ENCODE results near the gene NFIA.

The NFIA gene

DNA sequence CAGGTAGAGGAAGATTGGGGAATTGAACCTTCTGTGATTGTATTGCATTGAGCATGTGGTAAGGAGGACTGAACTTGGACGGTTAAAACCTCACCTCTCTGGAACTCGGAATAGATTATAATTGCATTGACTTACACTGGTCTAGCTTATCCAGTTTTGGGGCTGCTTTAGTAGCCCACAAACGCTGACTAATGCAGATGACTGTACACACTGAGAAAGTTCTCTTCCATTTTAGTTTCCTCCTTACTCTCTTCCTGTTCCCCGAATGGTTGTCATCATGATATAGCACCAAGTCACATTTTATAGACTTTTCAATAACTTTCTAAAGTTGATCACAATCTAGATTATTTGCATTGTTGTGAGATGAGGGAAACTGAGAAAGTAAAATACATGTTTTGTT is 78.2 kb downstream of the NFIA start:
- DNase-seq: no peak

- no peak for DNase-seq
These were observed 80.3 kb downstream of the NFIA start for GRCh38 chr1:61162520-61163258.

GRCh38 chr1:61163355-61163754 is 81.0 kb downstream of the NFIA start:
- DNase-seq: no peak

GRCh38 chr1:61165402-61165801 is 83.0 kb downstream of the NFIA start:
- no peak for DNase-seq

- DNase-seq: no peak
These were observed 84.9 kb downstream of the NFIA start for GRCh38 chr1:61167309-61167708.

DNA sequence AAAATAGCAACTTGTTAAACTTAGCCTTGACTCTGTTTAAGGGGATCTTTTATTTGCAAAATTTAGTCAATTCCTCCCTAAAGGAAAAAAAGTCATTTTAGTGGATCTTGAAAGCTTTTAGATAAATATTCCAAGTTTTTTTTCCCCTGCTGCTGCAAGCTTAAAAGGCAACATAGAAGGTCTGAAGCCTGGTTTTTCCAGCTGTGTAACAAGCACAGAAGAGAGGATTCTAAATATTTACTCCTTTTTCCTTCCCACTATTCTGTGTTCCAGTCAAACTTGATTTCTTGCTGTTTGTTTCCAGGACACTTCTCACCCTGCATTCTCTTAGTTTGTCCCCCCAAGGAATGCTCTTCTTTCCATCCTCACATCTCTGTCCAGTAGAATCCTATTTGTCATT is 86.7 kb downstream of the NFIA start:
- DNase-seq: no peak

- no peak for DNase-seq
These were observed 87.3 kb downstream of the NFIA start for GRCh38 chr1:61169634-61170033.

DNA sequence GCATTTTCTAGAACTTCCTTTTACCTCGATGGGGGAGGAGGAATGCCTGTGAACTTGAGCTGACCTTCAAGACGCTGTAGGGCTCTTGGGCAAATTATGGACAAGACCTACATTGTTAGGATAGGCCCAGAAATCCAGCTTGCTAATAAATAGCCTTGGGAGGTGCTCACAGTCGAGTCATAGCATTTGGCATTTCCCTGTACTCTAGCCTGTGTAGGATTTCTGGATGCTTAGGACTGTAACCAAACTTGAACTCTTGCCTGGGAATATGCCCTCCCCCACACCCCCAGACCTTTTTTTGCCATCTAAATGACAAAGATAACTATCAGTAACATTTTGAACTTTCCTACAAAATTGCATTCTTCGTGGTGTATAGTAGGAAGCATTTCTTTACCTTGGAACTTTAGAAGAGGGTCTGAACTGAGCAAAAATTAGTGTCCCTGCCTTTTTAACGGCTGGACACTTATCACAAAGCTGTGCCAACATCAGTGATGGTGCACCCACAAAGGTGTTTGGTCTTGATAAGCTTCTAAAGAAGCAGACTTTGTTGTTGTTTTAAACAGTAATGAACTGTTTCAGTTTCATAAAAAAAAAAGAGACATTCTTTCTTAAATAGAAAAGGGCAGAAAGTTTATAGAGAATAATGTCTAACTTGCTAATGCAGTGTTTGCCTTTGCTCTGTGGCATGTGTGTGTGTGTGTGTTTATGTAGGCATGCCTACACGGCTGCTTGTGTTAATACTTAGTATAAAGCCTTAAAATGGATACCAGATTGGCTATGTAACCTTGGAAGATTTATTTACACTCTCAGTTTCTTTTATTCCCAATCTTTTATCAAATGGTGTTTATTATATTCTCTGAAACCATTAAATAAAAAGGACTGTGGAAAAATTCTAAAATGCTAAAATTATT is 88.2 kb downstream of the NFIA start:
- DNase-seq: no peak

DNA sequence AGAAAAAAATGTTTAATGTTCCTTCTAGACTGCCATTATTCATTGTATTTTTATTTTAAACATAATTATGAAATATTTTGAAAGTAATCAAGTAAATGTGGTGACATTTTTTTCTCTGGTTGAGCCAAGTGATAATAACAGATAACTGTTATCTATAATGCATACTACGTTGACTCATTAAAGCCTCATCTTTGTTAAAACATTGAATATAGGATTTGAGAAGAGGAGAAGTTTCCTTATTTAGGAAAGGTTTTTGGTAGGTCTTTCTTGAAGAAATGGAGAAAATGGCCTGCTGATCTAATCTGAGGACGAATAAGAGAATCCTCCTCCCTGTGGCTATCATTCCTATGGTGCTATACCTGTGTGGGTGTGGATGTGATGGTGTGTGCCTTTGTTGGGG is 89.0 kb downstream of the NFIA start:
- no peak for DNase-seq

- DNase-seq: no peak
These were observed 89.6 kb downstream of the NFIA start for GRCh38 chr1:61171974-61172373.

DNA sequence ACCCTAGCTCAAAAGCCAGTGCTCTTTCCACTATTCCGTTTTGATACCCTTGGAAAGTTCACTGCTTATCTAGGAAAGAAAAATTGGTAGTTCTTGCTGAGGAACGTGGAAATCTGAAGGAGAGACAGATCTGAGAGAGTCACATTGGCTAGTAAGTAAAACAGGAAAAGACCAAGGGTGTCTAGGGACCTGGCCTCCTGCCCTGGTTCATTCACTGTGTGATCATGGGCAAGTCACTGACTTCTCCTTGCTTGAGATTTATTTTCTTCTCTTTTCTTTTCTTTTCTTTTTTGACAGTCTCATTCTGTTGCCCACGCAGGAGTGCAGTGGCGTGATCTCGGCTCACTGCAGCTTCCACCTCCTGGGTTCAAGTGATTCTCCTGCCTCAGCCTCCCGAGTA is 90.8 kb downstream of the NFIA start:
- no peak for DNase-seq

GRCh38 chr1:61174060-61174795 is 91.9 kb downstream of the NFIA start:
- DNase-seq: no peak

DNA sequence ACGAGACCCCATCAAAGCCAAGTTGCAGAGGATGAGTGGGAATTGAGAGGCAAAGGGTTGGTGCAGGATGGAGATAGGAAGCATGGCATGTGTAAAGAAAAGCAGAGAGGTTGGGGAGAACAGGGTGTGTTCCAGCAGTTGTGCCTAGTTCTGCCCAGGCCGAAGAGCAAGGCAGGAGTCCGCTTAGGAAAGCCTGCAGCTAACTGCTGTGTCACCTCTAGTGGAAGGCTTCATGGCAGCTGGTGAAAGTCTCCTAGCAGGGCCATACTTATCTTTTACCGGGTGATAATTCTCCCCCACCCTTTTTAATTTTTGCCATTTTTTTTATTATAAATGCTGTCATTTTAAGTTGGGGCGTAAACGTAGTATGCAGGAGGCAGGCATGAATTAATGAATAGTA is 93.6 kb downstream of the NFIA start:
- no peak for DNase-seq

DNA sequence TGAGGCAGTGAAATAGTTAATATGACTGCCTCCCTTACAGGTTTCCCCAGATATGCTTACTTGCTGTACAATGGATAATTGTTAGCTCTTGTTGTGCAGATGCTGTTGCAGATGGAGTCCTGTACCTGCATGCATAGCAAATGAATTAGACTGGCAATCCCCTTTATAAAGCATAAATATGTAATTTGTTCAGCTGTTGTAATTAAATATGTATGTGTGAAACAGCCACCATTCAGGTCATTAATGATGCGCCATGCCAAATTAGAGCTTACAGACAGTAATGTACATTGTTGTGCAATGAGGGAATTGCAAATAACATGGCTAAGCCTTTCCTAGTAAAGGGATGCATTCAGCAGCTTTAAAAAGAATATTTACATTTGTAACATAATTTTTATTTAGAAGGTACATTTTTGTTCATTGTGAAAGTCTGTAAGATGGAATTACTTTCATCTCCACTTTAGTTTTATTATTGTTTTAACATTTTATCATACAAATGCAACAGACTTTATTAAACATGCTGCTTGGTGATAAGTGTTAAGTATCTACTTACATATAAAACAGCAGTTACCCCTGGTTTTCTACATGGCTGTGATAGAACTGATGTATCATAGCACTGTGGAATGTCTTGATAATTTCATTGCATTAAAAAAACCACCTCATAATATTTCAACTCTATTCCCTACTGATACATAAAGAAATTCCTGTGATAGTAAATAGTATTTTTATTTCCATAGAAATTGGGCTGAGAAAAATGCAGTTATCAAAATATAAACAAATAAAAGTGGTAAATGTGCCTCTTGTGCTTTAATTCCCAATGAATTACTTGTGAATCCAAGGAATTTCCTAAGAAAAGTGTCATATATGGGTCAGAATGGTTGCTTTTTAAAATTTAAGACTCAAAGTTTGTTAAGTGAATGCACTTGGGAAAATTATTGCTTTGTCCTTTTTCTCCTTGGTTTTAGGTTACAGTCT is 99.0 kb downstream of the NFIA start:
- DNase-seq: no peak

DNA sequence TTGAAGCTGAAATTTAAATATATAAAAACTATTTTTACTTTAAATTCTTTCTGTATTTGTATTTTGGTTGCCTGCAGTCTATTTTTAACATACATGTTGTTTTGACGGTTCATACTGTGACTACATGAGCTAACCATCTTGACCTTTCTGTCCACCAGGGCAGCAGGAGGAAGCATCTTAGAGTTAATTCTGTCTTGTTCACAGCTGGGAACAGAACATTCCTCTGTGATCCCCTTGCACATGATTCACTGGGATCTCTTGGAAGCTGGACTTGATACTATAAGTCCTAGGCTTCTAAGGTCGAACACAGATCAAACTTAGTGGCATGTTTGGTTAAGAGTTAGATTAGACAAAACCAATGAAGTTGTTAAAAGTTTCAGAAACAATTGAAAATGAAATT is 99.7 kb downstream of the NFIA start:
- no peak for DNase-seq

- DNase-seq: no peak
These were observed 100.1 kb downstream of the NFIA start for GRCh38 chr1:61182480-61182879.

DNA sequence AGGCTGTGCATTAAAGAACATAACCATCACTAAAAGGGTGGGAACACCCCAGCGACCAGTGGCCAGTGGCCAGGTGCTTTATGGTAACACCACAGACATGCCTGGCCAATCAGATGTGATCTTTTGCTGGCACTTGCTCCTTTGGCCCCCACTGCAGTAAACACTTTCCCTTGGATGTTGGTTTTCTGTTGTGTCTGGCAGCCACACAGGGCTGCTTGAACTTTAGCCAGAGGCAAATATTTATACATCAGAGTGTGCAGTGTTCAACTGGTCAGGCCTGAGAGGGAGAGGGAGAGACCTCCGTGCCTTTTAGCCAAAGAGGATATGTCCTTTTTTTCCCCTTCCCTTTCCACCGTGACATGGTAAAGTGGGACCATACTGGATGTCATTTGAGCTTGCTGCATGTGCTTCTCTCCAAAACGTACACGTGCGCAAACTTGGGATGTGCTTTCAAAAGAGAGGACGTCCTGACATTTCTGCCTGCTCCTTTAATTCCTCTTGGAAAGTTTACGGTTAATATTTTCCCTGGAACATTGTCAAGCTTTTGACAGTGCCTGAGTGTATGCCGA is 101.2 kb downstream of the NFIA start:
- DNase-seq: no peak

DNA sequence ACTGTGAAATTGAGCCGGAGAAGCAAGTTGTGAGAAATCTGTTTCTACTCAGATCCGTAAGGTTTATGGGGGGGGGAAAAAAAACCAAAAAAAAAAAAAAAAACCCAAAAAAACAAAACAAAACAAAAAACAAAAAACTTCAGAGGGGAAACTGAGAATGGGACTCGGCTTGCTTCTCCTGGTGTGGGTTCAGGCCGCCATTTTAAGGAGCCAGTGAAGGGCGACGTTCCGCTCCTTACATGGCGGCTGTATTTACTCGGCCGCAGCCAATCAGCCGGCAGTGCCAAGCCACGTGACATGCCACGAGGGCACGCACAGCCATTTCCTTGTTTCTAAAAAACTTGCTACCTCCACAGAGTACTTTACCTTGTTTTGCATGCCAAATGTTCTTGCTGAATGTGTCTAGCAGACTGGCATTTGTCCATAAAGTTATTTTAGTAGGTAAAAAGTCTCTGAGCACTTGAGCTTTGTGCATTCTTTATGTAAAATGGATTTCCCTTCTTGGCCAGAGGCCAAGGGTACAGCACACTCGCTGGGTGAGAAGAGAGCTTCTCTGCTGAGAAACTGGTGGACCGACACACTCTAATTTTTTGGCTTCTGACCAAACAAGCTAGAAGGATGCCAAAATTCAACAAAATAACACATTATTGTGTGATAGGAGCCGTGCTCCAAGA is 101.8 kb downstream of the NFIA start:
- peak; percentile 27 for DNase-seq

DNA sequence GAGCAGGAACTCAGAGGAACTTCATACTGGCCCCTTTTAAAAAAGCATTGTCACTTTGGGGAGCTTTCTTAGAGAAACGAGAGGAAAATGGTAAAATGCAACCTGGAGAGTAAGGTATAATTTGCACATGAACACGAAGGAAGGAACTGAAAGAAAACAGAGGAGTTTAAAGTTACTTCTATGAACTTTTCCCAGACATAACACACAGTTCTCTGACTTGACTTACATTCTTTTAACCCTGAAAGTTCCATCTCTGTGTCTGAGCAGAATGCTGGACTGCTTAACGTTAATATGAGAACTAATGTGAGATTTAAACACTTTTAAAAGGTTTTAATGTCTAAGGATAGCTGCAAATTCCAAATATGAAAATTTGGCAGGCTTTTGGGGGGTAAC is 102.3 kb downstream of the NFIA start:
- DNase-seq: no peak

DNA sequence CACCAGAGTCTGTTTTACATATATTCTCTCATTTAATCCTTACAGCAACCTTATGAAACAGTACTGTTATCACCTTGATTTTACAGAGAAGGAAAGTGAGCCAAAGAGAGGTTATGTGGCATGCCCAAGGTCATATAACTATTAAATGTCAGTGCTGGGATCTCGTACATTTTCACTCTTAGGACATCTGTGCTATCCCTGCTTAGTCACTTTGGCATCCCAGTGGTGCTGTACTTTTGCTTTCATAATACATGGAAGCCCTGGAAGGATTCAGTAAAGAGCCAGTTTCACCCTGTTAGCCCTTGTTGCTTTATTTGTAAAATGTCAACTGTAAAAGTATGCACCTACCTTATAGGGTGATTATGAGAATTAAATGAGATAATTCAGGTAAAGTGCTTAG is 104.4 kb downstream of the NFIA start:
- no peak for DNase-seq

- no peak for DNase-seq
These were observed 105.2 kb downstream of the NFIA start for GRCh38 chr1:61187352-61188086.

Data from NCI-H2227 treated with DMSO at 0.1 percent for 48 hours (cell line).